GM21528 (cell line): ENCODE results near the gene RIPPLY3.
"Not testable (repeated sequence)": the region's sequence is repeated elsewhere in the genome, so short reads cannot be mapped to it uniquely, and the experiment has no call there.

Source experiments
- ATAC-seq: cut with Tn5 transposase; IDR thresholded peaks from one replicate; pipeline ENCODE4 v1.9.1; 2021; ENCODE audit warnings: mild to moderate bottlenecking, moderate library complexity; ENCODE audit not compliant: unreplicated experiment, low FRiP score

Gene RIPPLY3

DNA sequence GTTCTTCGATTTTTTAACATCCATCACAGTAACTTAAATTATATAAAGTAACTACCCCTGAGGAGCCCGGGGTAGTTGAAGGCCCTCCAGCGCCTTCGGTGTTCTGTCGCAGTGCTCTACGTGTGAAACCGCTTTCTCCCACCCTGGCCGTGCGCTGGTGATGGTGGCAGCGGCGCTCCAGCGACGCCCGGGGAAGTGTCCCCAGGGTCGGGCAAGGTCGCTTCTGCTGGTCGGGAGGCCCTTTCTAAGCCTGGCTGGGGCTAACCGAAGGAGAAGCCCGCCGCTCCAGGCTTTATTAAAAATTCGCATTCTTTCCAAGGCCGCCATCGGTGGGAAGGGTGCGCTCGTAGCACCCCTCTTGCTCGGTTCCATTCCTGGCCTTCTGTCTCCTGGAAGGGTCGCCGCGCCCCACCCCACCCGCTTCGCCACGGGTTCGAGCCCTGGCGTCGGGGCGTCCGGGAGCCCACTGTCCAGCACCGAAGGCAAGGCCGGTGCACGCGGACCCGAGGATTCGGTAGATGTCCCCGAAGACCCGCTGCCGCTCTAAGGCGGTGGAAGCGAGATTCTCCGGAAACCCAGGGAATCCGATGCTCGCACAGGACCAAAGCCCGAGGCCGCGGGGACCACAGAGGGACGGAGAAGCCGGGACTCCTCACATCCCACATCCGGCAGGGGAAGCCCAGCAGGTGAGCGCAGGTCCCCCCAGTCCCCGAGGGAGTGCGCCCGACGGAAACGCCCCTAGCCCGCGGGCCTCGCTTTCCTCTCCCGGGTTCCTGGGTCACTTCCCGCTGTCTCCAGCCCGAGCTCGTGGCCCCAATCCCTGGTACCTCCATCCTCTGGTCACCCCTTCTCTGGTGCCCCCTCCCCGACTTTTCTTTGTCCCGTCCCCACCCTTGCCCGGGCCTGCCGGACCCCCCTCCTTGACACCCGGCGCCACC, 685 bp upstream of the RIPPLY3 start:
- no peak for ATAC-seq

DNA sequence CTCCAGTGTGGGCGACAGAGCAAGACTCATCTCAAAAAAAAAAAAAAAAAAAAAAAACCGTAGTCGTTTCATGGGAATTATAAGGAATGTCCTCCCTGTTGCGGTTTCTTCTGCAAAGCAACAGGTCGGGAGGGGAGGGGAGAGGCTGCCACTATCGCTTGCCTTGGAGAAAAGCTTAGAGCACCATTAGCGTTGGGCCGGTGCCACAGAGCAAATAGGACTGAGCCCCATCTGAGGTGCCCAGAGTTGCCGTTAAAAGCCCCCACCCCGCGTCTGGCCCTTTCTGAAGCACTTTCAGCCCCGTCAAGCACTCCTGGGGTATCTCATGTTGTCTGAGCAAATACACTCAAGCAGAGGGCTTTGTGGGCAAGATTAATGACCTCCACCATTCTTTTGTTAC, 2.2 kb downstream of the RIPPLY3 start:
- no peak for ATAC-seq

- ATAC-seq = peak; percentile 85
Observed at GRCh38 chr21:37009740-37010341, 3.3 kb downstream of the RIPPLY3 start.

DNA sequence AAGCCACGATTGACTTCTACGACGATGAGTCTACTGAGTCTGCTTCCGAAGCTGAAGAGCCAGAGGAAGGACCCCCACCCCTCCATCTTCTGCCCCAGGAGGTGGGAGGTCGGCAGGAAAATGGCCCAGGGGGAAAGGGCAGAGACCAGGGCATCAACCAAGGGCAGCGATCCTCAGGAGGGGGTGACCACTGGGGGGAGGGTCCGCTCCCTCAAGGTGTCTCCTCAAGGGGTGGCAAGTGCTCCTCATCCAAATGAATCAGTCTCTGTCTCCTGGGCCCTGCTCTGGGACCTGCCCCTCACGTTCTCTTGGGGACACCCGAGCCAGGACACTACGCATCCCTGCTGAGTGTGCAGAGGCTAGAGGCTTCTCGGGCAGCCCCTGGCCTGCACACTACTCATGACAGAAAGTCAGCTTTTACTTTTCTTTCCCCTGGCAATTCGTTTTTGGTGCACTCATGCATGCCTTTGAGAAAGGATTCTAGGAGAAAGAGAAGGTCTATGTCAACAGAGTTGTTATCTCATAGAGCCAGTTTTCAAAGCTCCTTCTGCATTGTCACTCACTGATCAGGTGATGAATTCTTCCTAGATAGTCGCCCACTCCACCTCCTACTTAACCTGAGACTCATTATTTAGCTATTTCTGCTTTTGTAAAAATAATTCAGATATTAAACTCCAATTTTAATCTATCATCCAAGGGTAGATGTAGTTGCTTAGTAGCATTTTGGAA, 11.6 kb downstream of the RIPPLY3 start:
- ATAC-seq = no peak

DNA sequence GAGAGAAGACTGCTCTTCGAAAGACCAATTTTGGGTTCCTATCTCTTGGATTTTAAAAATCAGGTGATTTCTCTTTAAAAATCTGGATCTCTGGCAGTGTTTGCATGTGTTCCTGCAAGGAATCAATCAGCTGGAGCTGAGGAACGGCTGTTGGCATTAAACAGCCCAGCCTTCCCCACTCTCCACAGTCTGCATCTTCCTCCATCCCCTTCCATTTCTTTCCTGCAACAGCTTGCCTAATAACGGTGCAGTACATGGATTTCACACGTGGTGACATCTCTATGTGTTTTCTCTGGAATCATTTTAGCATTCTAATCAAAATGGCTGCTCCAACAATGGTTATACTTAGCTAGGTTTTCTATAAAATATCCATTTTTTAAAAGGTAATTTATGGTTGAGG, 20.0 kb downstream of the RIPPLY3 start:
- ATAC-seq = no peak

GRCh38 chr21:37028570-37028969, 22.1 kb downstream of the RIPPLY3 start:
- no peak for ATAC-seq

DNA sequence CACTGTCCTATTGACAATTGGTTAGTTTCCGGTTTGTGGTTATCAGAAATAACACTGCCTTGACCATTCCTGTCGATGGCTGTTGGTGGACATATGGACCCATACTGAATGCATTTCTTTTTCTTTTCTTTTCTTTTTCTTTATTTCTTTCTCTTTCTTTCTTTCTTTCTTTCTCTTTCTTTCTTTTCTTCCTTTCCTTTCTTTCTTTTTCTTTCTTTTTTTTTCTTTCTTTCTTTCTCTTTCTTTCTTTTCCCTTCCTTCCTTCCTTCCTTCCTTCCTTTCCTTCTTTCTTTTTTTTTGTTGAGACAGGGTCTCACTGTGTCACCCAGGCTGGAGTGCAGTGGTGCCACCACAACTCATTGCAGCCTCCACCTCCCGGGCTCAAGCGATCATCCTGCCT, 24.4 kb downstream of the RIPPLY3 start:
- no peak for ATAC-seq

DNA sequence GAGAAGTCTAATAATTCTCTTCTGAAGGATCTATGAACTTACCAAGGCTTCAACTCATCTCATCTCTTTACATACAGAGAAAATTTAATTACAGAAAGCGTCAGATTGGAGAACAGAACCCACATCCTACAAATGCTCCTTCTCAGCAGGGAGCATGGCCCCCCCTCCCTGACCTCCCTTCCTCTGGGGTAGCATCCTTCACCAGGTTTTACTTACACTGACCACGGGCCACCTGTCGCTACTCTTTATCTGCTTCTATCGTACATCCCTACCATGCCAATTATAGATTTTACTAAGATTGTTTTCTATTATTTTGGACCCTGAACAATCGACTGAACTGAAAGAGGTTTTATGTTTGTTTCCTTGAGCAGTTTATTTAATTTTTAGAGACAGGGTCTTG, 25.8 kb downstream of the RIPPLY3 start:
- ATAC-seq = no peak

DNA sequence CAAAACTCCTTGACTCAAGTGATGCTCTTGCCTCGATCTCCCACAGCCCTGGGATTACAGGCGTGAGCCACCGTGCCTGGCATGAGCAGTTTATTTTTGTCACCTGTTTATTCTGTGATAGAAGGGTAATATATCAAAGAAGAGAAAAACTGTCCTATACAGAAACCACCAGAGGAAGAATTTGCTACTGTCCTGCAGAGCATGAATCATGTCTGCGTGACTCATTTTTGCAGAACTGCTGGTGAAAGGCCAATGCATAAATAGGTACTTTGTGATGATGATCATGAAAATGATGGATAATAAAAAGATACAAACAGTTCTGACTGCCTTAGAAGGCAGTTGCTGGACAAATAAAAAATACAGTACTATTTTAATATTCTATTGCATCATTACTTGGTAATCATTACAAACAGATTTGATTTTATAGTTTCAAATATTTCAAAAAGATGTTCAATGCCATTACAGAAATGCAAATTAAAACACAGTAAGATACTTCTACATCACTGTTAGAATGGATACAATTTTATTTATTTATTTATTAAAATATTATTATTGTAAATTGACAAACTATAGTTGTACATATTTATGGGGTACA, 26.5 kb downstream of the RIPPLY3 start:
- no peak for ATAC-seq

GRCh38 chr21:37034394-37034793, 27.9 kb downstream of the RIPPLY3 start:
- not testable (repeated sequence) for ATAC-seq

GRCh38 chr21:37036177-37036576, 29.7 kb downstream of the RIPPLY3 start:
- no peak for ATAC-seq

DNA sequence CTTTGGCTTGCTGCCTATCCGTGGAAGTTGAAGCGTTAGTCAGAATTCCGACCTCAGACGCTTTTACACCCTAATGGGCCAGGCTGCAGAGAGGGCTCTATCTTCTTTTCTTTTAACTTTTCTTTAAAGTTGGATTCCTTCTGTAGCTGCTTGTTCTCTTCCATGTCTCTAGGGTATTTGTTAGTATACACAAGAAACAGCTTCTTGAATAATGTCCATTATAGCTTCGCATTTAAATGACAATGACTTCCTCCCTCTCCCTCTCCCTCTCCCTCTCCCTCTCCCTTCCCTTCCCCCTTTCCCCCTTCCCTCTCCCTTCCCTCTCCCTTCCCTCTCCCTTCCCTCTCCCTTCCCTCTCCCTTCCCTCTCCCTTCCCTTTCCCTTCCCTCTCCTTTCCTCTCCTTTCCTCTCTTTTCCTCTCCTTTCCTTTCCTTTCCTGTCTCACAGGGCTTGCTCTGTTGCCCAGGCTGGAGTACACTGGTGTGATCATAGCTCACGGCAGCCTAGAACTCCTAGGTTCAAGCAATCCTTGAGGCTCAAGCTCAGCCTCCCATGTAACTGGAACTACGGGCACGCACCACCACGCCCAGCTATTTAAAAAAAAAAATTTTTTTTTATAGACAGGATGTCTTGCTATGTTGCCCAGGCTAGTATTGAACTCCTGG, 33.0 kb downstream of the RIPPLY3 start:
- no peak for ATAC-seq

DNA sequence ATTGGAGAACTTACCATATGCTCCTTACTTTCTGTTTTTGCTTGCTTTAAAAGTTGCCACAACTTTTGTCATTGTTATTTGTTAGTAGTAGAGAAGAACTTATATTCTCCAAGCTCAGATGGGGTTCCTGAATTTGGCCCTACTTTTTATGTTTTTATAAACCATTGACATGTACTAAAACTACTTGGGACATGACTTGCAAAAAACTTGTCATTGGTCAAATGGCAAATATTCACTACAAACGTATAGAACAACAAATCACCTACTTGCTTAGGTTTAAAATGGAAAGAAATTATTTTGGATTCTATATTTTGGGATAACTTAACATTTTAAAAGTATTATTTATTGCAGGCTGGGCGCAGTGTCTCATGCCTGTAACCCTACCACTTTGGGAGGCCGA, 33.7 kb downstream of the RIPPLY3 start:
- no peak for ATAC-seq

DNA sequence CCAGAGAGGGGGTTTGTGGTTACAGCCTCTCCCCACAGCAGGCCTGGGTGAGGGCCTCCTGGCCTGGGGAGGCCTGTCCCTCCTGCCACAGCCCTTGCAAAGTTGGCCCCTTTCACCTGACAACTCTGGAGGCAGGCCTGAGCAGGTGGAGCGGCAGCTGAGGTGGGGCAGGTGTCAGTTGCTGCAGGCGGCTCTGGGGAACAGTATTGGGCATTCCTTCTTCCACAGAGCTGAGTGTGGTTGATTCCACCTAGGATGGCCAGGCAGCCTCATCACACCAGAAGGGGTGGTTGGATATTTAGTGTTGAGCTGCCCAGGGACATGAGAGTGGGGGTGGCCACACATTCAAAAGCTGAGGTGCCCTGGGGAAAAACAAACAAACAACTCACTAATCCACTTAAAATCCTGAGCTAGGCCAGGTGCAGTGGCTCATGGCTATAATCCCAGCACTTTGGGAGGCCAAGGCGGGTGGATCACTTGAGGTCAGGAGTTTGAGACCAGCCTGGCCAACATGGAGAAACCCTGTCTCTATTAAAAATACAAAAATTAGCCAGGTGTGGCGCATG, 35.3 kb downstream of the RIPPLY3 start:
- no peak for ATAC-seq

- no peak for ATAC-seq
Observed at GRCh38 chr21:37043818-37044217, 37.3 kb downstream of the RIPPLY3 start.

GRCh38 chr21:37044643-37045042, 38.1 kb downstream of the RIPPLY3 start:
- ATAC-seq = no peak

DNA sequence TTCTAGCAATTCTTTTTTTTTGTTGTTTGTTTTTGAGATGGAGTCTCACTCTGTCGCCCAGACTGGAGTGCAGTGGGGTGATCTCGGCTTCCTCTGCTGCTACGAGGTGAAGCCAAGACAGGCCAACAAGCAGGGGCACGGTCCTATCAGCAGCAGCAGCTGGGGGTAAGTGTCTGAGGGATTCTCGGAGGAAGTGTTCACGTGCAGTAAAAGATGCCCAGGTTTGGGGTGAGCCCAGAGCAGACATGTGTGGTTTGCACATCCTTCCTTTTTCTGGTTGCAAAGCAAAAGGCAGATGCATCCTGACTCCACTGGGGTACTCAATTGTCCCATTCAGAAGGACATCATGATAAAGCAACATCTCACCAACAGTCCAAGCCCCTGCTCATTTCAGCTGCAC, 38.6 kb downstream of the RIPPLY3 start:
- no peak for ATAC-seq

DNA sequence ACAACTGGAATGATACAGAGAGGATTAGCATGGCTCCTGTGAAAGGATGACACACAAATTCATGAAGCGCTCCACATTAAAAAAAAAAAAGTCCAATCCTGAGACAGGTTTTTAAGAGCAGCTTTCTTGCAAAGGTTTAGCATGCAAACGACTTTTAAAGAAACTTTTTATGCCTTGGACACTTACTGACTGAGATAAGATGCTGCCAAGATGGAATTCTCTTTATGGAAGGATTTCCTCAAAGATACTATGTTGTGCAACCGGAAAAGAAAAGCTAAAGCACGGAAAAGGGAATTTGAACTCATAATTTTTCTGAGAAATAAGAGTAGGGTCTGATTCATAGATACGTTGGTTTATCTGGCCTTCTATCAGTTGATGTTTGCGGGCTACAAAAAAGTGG, 39.1 kb downstream of the RIPPLY3 start:
- ATAC-seq = no peak

- ATAC-seq = no peak
Observed at GRCh38 chr21:37047079-37047478, 40.6 kb downstream of the RIPPLY3 start.

GRCh38 chr21:37049741-37050140, 43.2 kb downstream of the RIPPLY3 start:
- not testable (repeated sequence) for ATAC-seq
